Raji (cell line): Measurements from ENCODE around the gene HK2.

Experiments
- POLR2A ChIP-seq: IDR thresholded peaks from 2 replicates; pipeline ENCODE4 v1.6.1; 2011; ENCODE audit warnings: low read depth, low read length, control low read depth; ENCODE audit not compliant: insufficient read depth

HK2 gene

GRCh38 chr2:74833418-74834233, at the start of gene HK2:
HK2 (plus strand) TSS chr2:74834127; CDS start chr2:74834581, 454 bp downstream.
- TF ChIP-seq POLR2A: peak; percentile 56

DNA sequence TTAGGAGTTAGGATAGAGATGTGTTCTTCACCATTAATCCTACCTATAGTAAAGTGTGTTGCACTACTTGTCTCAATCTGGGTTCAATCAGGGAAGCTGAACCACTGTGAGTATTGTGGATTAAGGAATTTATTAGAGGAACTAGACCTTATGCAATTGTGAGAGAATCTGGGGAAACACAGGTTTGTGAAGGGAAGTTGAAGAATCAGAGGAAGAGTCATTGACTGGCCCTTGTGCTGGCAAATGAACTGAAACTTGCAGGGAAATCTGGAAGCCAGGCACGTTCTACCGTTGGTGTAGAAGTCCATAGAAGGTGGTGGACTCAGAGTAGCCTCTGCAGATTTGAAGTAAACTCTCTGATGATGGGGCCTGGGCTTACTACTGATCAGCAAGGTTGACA, 44.7 kb upstream of the HK2 start:
- no peak for TF ChIP-seq POLR2A

DNA sequence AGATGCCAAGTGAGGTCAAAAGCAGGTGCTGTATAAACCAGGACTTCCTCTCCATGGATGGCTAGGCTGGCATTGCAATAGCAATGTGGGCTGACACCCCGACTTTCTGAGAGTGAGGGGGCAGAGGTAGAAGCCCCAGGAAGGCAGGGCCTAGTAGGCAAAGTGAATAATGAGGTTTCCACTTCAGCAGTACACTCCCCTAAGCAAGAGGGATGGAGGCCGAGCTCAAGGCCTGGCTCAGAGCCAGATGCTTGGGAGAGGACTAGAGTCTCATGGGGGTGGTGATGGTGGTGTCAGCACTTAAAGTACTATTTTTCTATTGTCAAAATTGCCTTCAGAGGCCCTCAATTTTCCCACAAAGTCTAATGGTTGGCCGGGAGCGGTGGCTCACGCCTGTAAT, 41.6 kb upstream of the HK2 start:
- no peak for TF ChIP-seq POLR2A

- no peak for TF ChIP-seq POLR2A
Measured at GRCh38 chr2:74806355-74806839, 27.5 kb upstream of the HK2 start.

DNA sequence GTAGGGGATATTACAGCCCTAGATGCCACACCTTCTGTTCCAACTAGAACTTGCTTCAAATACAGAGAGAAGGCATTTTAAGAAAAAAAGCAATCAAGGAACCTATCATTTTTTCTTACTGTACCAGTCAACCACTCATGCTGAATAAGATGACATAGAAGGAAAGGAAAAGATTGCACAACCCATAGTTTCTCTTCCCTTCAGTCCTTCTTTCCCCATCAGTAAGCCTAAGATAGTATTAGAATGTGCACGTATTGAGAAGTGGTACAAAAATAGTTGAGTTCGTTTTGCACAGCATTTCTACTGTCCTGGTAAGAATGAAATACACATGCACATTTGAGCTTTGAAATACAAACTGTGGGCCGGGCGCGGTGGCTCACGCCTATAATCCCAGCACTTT, 27.0 kb upstream of the HK2 start:
- no peak for TF ChIP-seq POLR2A

DNA sequence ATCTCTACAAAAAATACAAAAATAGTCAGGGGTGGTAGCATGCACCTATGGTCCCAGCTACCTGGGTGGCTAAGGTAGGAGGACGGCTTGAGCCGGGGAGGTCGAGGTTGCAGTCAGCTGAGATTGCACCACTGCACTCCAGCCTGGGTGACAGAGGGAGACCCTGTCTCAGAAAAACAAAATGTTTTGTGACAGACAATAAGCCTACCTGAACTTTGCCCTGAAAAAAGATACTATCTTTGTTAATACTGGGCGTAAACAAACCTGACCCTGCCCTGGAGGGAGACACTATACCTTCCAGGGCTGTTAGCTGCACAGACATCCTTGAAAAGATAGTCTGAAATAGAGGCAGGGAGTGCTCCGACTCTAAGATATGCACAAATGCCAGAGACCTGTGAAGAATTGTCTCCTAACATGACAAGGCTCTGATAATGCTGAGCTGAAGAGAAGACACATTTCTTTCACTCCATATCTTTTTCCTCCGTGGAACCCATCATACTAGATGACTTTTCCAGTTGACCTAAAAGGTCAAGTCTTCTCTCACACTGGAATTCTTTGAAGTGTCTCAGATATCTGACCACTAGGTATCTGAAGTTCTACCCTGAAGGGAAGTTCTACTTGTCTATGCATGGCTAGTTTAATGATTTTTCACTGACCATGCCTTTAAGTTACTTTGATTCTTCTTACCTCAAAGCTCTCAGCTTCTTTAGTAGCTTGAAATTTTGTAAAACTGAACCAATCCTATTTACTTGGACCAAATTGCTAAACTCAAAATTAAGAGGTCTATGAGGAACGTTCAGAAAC, 20.9 kb upstream of the HK2 start:
- TF ChIP-seq POLR2A: no peak

GRCh38 chr2:74814102-74814501, 19.8 kb upstream of the HK2 start:
- TF ChIP-seq POLR2A: no peak

DNA sequence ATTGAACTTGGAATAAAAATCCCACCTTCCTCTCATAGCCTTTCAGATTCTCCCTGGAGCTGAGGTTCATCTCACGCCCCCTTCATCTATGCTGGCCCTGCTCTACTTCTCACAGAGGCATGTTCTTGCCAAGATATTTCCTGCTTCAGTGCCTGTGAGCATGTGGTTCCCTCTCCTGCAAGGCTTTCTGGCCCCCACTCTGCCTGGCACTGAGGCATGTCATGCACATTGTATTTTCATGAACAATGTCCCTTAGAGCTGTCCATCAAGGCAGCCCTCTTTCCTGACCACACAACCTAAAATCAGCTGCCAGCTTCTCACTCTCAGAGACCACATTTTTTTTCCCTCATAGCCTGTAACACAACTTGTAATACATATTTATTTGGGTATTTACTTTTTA, 18.0 kb upstream of the HK2 start:
- TF ChIP-seq POLR2A: no peak

GRCh38 chr2:74816540-74817303, 17.2 kb upstream of the HK2 start:
- no peak for TF ChIP-seq POLR2A

GRCh38 chr2:74817304-74817675, 16.6 kb upstream of the HK2 start:
- TF ChIP-seq POLR2A: no peak

DNA sequence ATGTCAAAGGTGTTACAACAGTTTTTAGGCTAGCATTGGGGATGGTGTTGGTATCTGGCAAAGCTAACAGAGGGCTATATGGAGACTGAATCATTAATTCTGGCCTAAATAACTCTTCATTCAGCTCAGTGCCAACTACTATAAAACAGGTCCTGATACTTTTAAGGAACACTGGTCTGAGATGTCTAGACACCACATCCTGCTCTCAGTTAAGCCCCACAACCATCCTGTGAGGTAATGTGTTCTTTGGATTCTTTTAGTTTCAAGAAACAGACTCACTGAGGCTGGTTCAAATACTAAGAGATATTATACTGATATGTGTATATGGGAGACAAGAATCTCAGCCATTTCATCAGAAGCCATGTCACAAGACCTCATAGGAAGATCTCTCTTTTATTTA, 14.2 kb upstream of the HK2 start:
- no peak for TF ChIP-seq POLR2A

DNA sequence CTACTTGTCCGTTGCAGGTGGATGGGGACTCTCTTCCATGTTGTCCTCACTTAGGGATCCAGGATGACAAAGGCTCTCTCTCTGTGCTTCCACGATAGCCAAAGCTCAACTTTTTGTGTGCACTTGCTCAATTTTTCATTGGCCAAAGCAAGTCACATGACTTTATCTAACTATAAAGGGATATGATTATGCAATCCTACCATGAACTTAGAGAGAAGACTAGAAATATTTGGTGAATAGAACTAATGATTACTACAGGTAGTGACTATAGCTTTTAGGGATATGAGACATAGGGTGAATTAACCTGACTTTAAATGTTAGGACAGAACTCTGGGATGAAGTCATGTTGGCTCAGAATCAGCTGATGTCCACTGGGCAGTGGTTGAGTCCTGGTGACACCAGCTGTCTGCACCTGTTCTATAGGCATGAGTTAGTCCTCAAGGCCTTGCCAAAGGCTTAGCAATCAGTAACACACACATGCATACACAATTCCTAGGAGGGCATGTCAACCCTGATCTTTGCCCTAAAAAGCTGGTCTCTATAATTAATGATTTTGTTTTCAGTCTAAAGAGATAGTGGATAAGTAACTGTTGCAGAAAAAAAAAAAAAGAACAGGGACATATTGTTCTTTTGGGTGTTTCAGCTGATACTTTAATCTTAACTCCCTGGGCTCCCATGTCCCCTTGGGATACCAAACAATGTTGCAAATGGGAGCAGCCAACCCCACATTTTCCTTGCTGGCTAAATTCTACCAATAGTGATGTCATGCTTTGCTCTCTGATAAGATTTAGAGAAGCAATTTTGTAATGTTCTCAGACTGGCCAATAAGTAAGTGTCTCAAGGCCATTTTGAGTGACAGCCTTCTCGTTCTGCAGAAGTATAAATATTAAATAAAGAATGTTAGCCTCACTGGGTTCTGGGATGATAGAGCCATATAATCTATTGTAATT, 12.5 kb upstream of the HK2 start:
- no peak for TF ChIP-seq POLR2A

GRCh38 chr2:74822771-74823566, 11.0 kb upstream of the HK2 start:
- no peak for TF ChIP-seq POLR2A
